A549 (cell line): ENCODE results near the gene ZNF92. TPM values are rescaled to one million over a fixed set of nuclear protein-coding genes. Genes with fewer than 3 reads are reported as not detected.

Experiments used
- ATAC-seq, 2 experiments: fragments of 200-7000 bp in 1 of 2; fragments of >200 bp in 1 of 2; cut with Nextera tagmentation in 1 of 2; cut with Tn5 transposase in 1 of 2; 3 replicates each; pipeline versions ENCODE4 v1.8.0 to v1.9.1; 2018 to 2020; ENCODE audit warnings: mild to moderate bottlenecking in 1 of 2, moderate library complexity in 1 of 2
- CTCF ChIA-PET: fragments of 300-600 bp; sonication (Branson Sonifier 250); formaldehyde crosslinking; extraction: SDS; loops from one replicate; lab custom pipeline; 2021; ENCODE audit warnings: antibody characterized with exemption, inconsistent platforms; lab: Yijun Ruan, JAX
- POLR2A ChIA-PET: fragments of 350-600 bp; formaldehyde crosslinking; extraction: SDS; loops from one replicate; lab custom pipeline; 2021; ENCODE audit warnings: antibody characterized with exemption, inconsistent platforms; lab: Yijun Ruan, JAX
- DNase-seq, 2 experiments: peaks; one replicate each; pipeline versions ENCODE4 v3.0.0 to v3.0.0-alpha.2; 2011 to 2016; ENCODE audit warnings: low read depth in 1 of 2, low spot score in 1 of 2
- FAIRE-seq: peaks from 2 replicates; lab custom pipeline; 2011; peaks lifted over from hg19 to GRCh38; lab: Jason Lieb, UNC
- H3K27ac ChIP-seq, 2 experiments: fragments of >200 bp; sonication (Bioruptor Twin); formaldehyde crosslinking; 3 replicates each; pipeline ENCODE4 v1.5.1; 2016 to 2017
- H3K4me1 ChIP-seq: fragments of >200 bp; sonication (Bioruptor Twin); formaldehyde crosslinking; 3 replicates; pipeline ENCODE4 v1.6.1; 2016
- H3K4me2 ChIP-seq: fragments of >200 bp; sonication (Bioruptor Twin); formaldehyde crosslinking; 3 replicates; pipeline ENCODE4 v1.6.1; 2016
- H3K4me3 ChIP-seq: fragments of >200 bp; sonication (Bioruptor Twin); formaldehyde crosslinking; 3 replicates; pipeline ENCODE4 v1.5.1; 2016
- H3K9me3 ChIP-seq: fragments of >200 bp; sonication (Bioruptor Twin); formaldehyde crosslinking; 3 replicates; pipeline ENCODE4 v1.6.1; 2016
- BHLHE40 ChIP-seq: IDR thresholded peaks from 2 replicates; pipeline ENCODE4 v1.6.1; 2012; ENCODE audit warnings: low read depth, low read length, inconsistent platforms
- CBX8 ChIP-seq: fragments of 200-600 bp; sonication (generic); IDR thresholded peaks from 2 replicates; pipeline ENCODE4 v1.6.1; 2016
- CHD4 ChIP-seq: fragments of 200-600 bp; sonication (generic); IDR thresholded peaks from 2 replicates; pipeline ENCODE4 v1.6.1; 2016; ENCODE audit warnings: antibody characterized with exemption, mild to moderate bottlenecking, borderline replicate concordance
- GATA3 ChIP-seq: IDR thresholded peaks from 2 replicates; pipeline ENCODE4 v1.6.1; 2012; ENCODE audit warnings: borderline replicate concordance
- HDAC2 ChIP-seq: fragments of 200-600 bp; sonication (generic); IDR thresholded peaks from 2 replicates; pipeline ENCODE4 v1.6.1; 2016
- HOXB13 ChIP-seq: fragments of 250-450 bp; sonication (Bioruptor Pico); IDR thresholded peaks from 2 replicates; pipeline ENCODE4 v1.5.0; 2020; ENCODE audit warnings: low read depth, mild to moderate bottlenecking, moderate library complexity
- HOXB5 ChIP-seq: fragments of 250-450 bp; sonication (Bioruptor Pico); IDR thresholded peaks from 2 replicates; pipeline ENCODE4 v1.5.0; 2020; ENCODE audit warnings: mild to moderate bottlenecking, moderate library complexity
- JUN ChIP-seq, 2 experiments: fragments of >200 bp; sonication (Bioruptor Twin); formaldehyde crosslinking; IDR thresholded peaks; 2 replicates in 1 of 2; 3 replicates in 1 of 2; pipeline ENCODE4 v1.6.1; 2016 to 2017
- JUNB ChIP-seq: fragments of >200 bp; sonication (Bioruptor Twin); formaldehyde crosslinking; IDR thresholded peaks from 2 replicates; pipeline ENCODE4 v1.6.1; 2016
- KDM5A ChIP-seq: fragments of 200-600 bp; sonication (generic); IDR thresholded peaks from 2 replicates; pipeline ENCODE4 v1.6.1; 2016; ENCODE audit warnings: antibody characterized with exemption, mild to moderate bottlenecking
- MAFK ChIP-seq: fragments of 450-650 bp; IDR thresholded peaks from 2 replicates; pipeline ENCODE4 v1.6.1; 2014; ENCODE audit not compliant: partially characterized antibody
- MAZ ChIP-seq: fragments of 150-350 bp; IDR thresholded peaks from 2 replicates; pipeline ENCODE4 v1.6.1; 2014; ENCODE audit warnings: antibody characterized with exemption, low read depth, low read length, borderline replicate concordance
- NFE2L2 ChIP-seq: fragments of 150-350 bp; conservative IDR thresholded peaks from 2 replicates; pipeline ENCODE4 v1.6.1; 2014; ENCODE audit warnings: low read length
- NR3C1 ChIP-seq: fragments of >200 bp; sonication (Bioruptor Twin); formaldehyde crosslinking; IDR thresholded peaks from 3 replicates; pipeline ENCODE4 v1.6.1; 2017
- POLR2A ChIP-seq: IDR thresholded peaks from 2 replicates; pipeline ENCODE4 v1.6.1; 2012; ENCODE audit warnings: mild to moderate bottlenecking, low read length
- POLR2AphosphoS2 ChIP-seq: conservative IDR thresholded peaks from 2 replicates; pipeline ENCODE4 v1.6.1; 2012; ENCODE audit warnings: low read length, improper control_type of control experiment, inconsistent platforms
- RAD21 ChIP-seq, 2 experiments: fragments of >200 bp in 1 of 2; sonication (Bioruptor Twin) in 1 of 2; formaldehyde crosslinking in 1 of 2; IDR thresholded peaks in 1 of 2; conservative IDR thresholded peaks in 1 of 2; 2 replicates in 1 of 2; 3 replicates in 1 of 2; pipeline ENCODE4 v1.6.1; 2012 to 2018; ENCODE audit warnings: inconsistent platforms in 1 of 2
- RARB ChIP-seq: fragments of 250-450 bp; sonication (Bioruptor Pico); IDR thresholded peaks from 2 replicates; pipeline ENCODE4 v1.8.0; 2021; ENCODE audit warnings: mild to moderate bottlenecking, moderate library complexity
- TFCP2L1 ChIP-seq: fragments of 250-450 bp; sonication (Bioruptor Pico); IDR thresholded peaks from 2 replicates; pipeline ENCODE4 v1.5.0; 2021; ENCODE audit warnings: mild to moderate bottlenecking
- WGBS: methylation state at CpG from one replicate; pipeline ENCODE4 v1.1.6; 2017; ENCODE audit errors: missing lambda C conversion rate; 5-methylcytosine and 5-hydroxymethylcytosine counted together
- polyA plus RNA-seq, 4 experiments: library from polyadenylated mRNA; depleted of rRNA in 3 of 4; stranded (reverse); fragments of >200 nt; fragmentation: RNase III in 1 of 4; extraction: RNeasy Plus Mini Kit Qiagen cat#74134 plus additional on column Dnase treatment in 1 of 4; gene quantifications; 2 replicates in 3 of 4; 3 replicates in 1 of 4; pipeline ENCODE4 v1.2.3, GENCODE V29; 2011 to 2017
- TF ChIP-seq, protein P1 (sequence below): fragments of 150-350 bp; IDR thresholded peaks from 2 replicates; pipeline ENCODE4 v1.6.1; 2014; ENCODE audit warnings: low read depth, mild to moderate bottlenecking, low read length
- TF ChIP-seq, protein P2 (sequence below): fragments of 250-450 bp; sonication (Bioruptor Pico); IDR thresholded peaks from 2 replicates; pipeline ENCODE4 v1.5.0; 2020; ENCODE audit warnings: low read depth, mild to moderate bottlenecking, moderate library complexity
- TF ChIP-seq, protein P3 (sequence below): fragments of 250-450 bp; sonication (Bioruptor Pico); IDR thresholded peaks from 2 replicates; pipeline ENCODE4 v1.5.0; 2021; ENCODE audit warnings: mild to moderate bottlenecking, moderate library complexity, borderline replicate concordance

Gene ZNF92
- polyA plus RNA-seq, 2 of the 4 experiments (the other 2 are of a cell fraction) = 6.9 to 7.7 TPM

DNA sequence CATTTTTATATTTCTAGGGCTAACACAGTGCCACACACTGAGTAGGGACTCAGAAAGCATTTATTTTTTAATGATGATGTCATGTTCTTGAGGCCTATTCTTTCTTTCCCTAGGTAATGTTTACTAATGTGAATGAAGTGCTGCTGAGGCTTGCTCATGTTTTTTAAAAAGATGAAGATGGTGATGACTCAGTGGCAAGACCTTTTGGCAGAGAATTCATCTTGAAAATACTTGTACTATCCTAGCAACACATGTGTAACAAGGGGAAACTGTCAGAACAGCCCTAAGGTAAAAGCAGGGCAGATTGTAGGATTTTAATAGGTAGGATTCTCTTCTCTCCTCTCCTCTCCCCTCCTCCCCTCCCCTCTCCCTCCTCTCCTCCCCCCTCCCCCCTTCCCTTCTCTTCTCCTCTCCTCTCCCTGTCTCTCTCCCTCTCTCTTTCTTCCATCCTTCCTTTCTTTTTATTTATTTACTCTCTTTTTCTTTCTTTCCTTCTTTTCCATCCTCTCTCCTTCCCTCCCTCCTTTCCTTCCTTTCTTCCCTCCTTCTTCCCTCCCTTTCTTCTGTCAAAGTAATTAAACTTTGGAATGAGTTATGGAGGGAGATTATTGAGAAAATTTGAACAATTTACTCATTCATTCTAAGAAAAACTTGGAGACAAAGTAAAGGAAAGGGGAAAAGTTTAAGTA lies 75.3 kb downstream of the ZNF92 start:
- Histone ChIP-seq H3K9me3 (peaks cover 3% of the 10 kb centered on the region; the same call in 1 of the 3 replicates), H3K4me3 (no peak overlapping the region), H3K4me2 (no peak overlapping the region)
- POLR2A ChIA-PET = no interaction called here
- ATAC-seq = no peak
- no peak for TF ChIP-seq MAZ
- TF ChIP-seq, protein P1, sequence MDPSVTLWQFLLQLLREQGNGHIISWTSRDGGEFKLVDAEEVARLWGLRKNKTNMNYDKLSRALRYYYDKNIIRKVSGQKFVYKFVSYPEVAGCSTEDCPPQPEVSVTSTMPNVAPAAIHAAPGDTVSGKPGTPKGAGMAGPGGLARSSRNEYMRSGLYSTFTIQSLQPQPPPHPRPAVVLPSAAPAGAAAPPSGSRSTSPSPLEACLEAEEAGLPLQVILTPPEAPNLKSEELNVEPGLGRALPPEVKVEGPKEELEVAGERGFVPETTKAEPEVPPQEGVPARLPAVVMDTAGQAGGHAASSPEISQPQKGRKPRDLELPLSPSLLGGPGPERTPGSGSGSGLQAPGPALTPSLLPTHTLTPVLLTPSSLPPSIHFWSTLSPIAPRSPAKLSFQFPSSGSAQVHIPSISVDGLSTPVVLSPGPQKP = no peak
- no peak for TF ChIP-seq CBX8
- TF ChIP-seq, all 56 proteins: peak for 0
- Histone ChIP-seq H3K27ac (no peak overlapping the region), H3K4me1 (no peaks in the 10 kb centered on the region)
- CTCF ChIA-PET = no interaction called here
- FAIRE-seq (no peak), DNase-seq (peak in 1 of 2 experiments; percentile 1)

DNA sequence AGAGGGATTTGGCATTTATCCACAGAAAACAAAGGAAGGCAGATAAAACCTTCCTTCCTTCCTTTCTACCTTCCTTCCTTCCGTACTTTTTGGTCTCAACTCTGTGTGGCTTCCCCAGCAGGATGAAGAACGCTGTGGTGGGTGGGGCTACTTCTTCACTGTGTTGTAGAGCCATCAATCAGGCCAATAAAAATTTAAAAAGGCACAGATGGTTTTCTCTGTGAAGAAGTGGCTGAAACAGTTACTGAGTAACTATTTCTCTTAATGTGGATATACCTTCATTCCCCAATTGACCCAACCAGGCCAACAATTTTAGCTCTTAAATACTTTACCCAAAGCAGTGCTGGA lies 75.8 kb downstream of the ZNF92 start:
- FAIRE-seq (no peak), DNase-seq (no peak), ATAC-seq (no peak)
- H3K4me3 ChIP-seq = no peak overlapping the region
- CTCF ChIA-PET = no interaction called here
- TF ChIP-seq CHD4 (no peak), JUNB (no peak), JUN (IDR thresholded peaks at IDR 0.05) (no peak), HOXB5 (CRISPR knock-in tag) (no peak), RAD21 (conservative IDR thresholded peaks at IDR 0.05 in 1 of 2, IDR thresholded peaks at IDR 0.05 in 1 of 2) (no peak), MAFK (no peak), NR3C1 (no peak), HOXB13 (CRISPR knock-in tag) (no peak), GATA3 (no peak), BHLHE40 (no peak), TFCP2L1 (CRISPR knock-in tag) (no peak), KDM5A (no peak), MAZ (no peak), POLR2AphosphoS2 (no peak), NFE2L2 (no peak), POLR2A (no peak), RARB (CRISPR knock-in tag) (no peak), HDAC2 (no peak)
- TF ChIP-seq, protein P2, sequence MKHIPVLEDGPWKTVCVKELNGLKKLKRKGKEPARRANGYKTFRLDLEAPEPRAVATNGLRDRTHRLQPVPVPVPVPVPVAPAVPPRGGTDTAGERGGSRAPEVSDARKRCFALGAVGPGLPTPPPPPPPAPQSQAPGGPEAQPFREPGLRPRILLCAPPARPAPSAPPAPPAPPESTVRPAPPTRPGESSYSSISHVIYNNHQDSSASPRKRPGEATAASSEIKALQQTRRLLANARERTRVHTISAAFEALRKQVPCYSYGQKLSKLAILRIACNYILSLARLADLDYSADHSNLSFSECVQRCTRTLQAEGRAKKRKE (CRISPR knock-in tag) = no peak
- TF ChIP-seq, protein P3, sequence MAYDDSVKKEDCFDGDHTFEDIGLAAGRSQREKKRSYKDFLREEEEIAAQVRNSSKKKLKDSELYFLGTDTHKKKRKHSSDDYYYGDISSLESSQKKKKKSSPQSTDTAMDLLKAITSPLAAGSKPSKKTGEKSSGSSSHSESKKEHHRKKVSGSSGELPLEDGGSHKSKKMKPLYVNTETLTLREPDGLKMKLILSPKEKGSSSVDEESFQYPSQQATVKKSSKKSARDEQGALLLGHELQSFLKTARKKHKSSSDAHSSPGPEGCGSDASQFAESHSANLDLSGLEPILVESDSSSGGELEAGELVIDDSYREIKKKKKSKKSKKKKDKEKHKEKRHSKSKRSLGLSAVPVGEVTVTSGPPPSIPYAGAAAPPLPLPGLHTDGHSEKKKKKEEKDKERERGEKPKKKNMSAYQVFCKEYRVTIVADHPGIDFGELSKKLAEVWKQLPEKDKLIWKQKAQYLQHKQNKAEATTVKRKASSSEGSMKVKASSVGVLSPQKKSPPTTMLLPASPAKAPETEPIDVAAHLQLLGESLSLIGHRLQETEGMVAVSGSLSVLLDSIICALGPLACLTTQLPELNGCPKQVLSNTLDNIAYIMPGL (CRISPR knock-in tag) = no peak
- no peak overlapping the region for H3K4me2 ChIP-seq
- peaks cover 3% of the 10 kb centered on the region; the same call in 1 of the 3 replicates for H3K9me3 ChIP-seq
- H3K4me1 ChIP-seq = no peaks in the 10 kb centered on the region
- H3K27ac ChIP-seq = no peak overlapping the region
- POLR2A ChIA-PET = no interaction called here
- 0% methylated on average over 2 of the region's 2 CpGs for WGBS
